Testis (tissue), 2 donors: ENCODE measurements around the gene CLN5.

Source experiments
- CTCF ChIP-seq, 3 experiments: fragments of 450-650 bp in 2 of 3; fragments of 200-600 bp in 1 of 3; sonication (generic) in 1 of 3; IDR thresholded peaks; one replicate each; pipeline ENCODE4 v1.5.1; 2016 to 2019; ENCODE audit warnings: antibody characterized with exemption in 3 of 3, mild to moderate bottlenecking in 2 of 3, moderate library complexity in 1 of 3
- POLR2A ChIP-seq: fragments of 450-650 bp; IDR thresholded peaks from one replicate; pipeline ENCODE4 v1.6.1; 2017; ENCODE audit warnings: antibody characterized with exemption, mild to moderate bottlenecking, moderate library complexity

- TF ChIP-seq CTCF (IDR thresholded peaks at IDR 0.05) = no peak
- TF ChIP-seq POLR2A = no peak
Measured at GRCh38 chr13:77036279-77036678, 44.4 kb downstream of the CLN5 start.
